Inflammatory macrophage (primary cell): ENCODE results near the gene JAG1.

Experiments used
- DNase-seq, 2 donors: peaks; one replicate each; pipeline ENCODE4 v3.0.0-alpha.2; 2020 to 2022

Gene JAG1

DNA sequence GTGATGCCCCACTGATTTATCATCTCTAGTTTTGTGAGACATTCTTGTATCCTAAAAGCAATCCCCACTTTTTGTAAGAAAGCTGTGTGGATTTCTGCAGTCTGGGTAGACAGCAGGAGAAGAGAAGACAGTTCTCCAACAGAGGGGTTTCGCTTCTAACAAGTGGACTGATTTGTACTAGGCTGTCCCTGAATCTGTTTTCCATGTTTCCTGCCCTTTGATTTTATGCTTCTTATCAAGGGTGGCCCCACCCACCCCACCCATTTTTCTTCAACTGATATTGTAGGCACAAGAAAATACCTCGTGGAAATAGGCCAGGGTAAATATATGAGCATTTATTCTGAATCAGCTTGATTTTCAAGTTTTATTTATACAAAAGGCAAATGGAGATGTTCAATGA lies 25.7 kb upstream of the JAG1 start:
- DNase-seq: no peak

DNA sequence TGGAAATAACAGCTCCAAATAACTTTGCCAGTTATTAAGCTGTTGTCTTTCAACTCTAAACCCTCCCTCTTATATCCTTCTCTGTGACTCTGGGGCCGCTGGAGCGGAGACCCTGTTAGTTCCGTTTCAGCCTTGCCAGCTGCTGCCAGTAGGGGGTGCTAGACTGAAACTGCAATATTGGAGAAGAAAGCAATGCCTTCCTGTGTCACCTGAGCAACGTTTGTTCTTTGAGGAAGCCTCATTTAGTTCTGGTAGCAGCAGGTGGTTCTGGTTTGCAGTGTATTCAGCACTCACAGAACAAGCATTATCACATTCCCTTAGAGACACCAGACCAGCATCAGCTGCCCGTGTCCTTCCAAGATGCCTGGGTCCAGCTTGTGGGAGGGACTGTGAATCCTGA lies 22.9 kb upstream of the JAG1 start:
- peak; percentile 6 to 10 for DNase-seq

DNA sequence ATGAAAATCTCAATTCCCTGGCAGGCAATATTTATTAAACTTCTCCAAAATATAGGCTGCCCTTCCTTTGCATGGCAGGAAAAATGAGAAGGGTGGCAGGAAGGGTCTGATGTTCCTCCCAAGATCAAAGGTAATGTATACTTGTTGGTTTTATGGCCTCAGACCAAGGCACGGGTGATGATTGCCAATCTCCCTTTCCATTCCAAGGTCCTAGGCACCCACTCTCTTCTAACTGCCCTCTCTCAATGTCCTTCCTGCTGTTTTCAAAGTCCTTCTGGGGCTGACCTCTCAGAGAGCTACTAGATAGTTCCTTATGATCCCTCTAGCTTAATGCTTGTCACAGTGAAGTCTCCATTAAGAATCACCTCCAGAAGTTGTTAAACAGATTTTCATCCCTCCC lies 15.6 kb upstream of the JAG1 start:
- DNase-seq: no peak

DNA sequence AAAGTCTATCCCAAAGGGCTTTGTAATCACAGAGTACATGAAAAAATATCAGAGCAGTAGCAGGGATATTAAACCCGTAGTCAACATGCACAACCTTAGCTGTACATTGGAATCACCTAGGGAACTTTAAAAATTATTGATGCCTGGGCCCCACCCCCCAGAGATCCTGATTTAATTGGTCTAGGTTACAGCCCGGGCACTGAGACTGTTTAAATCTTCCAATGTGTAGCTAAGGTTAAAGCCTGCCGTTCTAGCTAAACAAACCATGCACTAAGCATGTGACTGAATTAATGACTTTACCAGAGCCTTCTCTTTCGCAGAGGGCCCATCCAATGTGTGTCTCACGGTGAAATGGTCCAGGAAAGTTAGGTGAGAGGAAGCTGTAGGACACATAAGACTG lies 14.1 kb upstream of the JAG1 start:
- no peak for DNase-seq

DNA sequence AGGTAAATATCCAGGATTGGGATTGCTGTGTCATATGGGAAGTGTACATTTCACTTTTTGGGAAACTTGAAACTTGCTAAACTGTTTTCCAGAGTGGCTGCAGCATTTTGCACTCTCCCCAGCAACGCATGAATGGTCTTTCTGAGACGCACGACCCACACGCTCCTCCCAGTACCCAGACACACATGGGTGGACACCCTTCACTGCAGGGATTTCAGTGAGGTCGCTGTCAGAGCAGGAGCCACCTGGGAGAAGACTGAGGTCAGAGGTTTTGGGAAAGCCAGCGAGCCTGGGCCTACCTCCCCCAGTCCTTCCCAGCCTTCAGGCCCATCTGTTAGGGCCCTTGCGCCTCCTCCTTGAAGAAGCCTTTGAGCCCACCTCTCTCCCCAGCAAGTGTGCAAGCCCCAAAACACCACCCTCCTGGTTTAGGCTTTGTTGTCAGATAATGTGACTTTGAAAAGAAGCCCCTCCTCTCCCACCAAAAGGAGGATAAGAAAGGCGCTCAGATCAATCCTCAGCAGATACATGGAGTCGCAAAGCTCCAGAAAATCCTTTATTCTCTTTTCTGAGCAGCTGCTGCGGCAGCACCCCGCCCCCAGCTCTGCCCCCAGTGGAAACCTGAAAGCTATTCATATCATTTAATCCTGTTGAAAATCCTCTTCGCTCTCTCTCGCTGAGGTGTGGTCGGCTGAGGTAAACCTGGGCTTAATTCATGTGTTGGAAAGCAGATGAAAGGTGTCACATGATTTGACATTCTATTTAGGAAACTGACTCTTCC lies 12.7 kb upstream of the JAG1 start:
- DNase-seq: no peak

DNA sequence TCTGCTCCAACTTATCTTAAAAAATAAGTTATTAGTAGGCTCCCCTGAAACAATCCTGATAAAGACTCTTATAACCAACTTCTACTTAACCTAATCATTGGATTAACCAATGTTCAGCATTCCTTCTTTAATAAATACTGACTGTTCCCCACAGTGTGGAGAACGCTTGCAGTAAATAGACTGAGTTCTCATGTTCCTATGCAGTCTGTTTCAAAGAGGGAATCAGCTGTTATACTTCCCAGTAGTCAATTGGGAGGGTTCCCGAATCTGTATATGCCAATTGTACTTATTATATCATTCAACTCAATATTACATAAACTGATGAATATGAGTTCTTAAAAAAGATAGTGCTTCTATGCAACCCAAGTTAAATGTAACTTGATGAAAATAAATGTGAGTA lies 9.7 kb upstream of the JAG1 start:
- no peak for DNase-seq

DNA sequence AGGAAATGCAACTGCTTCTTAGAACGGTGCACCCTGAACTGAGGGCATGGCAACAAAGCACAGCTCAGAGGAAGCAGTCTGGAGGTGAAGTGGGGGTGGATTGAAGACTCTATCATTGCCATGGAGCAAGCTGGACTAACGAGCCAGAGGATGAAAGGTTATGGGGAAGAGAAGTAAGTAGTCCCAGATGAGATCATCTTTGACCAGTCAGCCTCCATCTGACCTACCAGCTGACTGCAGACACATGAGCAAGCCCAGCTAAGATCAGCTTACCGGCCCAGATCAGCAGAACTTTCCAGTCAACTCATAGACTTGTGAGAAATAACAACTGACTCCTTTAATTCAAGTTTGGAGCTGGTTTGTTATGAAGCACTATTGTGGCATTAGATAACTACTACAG lies 9.1 kb upstream of the JAG1 start:
- peak; percentile 40 to 67 for DNase-seq

DNA sequence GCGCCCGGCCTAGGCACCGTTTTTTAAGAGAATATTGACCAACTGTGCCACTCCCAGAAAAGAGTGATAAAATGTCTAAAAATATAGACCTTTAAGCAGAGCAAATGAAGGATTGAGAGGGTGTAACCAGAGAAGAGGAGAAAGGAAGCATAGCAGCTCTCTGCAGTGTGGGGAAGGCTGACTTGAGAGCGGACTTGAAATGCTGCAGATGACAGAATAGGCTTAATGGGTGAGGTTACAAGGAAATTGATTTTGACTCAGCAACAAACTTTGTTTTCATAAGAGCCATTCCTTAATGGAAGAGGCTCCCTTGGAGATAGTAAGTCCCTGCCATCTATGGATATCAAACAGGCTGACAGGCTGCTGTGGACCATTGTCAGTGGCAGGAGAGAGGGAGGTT lies 7.7 kb upstream of the JAG1 start:
- no peak for DNase-seq

DNA sequence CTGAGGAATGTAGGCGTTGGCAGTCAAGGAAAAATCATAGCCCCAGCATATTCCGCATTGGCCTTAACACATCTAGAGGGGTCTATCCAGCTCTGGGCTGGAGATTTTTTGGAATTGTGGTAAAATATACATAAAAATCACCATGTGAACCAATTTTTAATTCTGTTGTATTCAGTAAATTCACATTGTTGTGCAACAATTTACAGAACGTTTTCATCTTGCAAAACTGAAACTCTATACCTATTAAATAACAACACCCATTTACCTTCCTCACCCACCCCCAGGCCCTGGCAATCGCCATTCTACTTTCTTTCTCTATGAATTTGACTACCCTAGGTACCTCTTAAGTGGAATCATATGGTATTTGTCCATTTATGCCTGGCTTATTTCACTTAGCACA lies 6.8 kb upstream of the JAG1 start:
- no peak for DNase-seq

DNA sequence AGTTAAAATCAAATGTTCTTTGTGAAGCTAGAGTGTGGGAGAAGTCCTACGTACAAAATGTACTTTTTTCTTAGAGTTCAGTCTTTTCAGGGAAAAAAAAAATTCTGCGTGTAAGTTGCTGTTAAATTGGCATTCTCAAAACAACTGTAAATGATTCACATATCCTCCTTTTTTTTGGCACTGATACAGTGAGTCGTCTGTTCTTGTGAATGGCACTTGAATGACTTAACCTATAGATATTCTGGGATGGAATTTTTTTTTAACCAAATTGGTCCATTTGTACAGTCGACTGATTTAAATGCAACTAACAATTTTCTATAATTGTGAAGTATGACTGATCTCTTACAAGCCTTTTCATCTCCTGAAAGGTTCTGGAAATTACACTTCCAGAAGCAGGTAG lies 5.5 kb upstream of the JAG1 start:
- no peak for DNase-seq

DNA sequence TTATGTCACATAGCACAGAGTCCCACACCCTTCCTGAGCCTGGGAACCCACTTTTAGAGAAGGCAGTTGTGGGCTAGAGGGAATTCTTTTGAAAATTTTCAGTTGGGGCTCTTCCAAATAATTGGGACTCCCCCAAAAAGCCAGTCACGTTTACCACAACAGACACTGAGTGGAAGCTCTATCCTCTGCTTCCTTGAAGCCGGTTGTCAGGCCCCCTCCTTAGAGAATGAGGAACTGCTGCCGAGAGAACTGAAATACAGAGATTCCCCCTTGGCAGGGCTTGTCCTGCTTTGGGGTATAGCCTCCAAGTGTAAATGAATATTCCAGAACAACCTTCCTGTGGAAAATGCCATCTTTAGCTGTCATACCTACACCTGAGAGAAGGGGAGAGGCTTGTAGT lies 2.7 kb upstream of the JAG1 start:
- peak in 1 of 2 donors; percentile 24 for DNase-seq

DNA sequence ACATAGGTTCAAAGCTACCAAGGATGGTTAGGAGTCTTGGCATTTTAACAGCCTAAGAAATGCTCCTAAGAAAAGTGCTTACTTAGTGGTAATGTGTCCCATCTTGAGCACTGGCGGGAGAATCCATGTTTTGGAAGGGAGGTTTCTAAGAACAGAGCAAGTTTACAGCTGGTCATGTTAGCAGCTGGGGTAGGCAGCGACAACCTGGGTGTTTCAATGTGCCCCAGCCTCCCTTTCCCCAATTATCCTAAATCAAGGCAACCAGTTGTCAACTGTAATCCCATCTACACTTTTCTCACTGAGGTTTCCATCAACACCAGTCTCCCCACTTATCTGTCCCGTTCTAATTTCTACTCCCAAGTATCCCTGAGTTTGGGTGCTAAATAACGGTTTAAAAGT lies 1.6 kb upstream of the JAG1 start:
- DNase-seq: no peak

DNA sequence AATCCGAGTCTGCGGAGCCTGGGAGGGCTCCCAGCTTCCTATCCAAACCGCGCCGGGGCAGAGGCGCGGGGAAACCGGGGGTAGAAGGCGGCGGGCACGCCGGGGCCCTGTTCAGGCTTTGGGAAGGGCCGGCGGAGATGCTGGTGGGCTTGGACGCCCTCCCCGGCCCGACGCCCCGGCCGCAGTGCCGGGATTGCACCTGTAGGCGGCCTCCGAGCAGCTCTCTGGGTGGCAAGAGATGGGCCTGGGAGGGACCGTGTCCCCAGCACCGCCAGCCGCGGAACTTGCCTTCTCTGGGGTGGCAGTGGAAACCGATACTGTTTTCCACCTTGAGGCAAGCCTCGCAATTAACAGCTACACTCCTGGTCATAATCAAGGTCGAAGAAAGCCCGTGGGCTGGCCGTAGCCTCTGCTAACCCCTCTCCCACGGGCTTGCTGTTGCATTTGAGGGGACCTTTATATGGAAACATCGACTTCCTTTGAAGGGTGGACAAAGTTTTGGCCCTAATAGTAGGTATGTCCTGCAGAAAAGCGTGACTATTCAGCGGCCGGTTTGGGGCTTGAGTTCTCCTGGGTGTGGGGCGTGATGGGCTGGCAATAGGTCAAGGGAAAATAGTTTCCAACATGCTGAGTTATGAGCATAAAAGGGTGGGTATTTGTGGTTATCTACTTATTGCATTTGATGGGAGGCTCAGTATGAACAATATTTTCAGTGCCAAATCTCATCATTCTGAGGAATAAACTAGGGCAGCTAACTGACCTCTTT lies 1.1 kb upstream of the JAG1 start:
- DNase-seq: peak; percentile 58 to 69

DNA sequence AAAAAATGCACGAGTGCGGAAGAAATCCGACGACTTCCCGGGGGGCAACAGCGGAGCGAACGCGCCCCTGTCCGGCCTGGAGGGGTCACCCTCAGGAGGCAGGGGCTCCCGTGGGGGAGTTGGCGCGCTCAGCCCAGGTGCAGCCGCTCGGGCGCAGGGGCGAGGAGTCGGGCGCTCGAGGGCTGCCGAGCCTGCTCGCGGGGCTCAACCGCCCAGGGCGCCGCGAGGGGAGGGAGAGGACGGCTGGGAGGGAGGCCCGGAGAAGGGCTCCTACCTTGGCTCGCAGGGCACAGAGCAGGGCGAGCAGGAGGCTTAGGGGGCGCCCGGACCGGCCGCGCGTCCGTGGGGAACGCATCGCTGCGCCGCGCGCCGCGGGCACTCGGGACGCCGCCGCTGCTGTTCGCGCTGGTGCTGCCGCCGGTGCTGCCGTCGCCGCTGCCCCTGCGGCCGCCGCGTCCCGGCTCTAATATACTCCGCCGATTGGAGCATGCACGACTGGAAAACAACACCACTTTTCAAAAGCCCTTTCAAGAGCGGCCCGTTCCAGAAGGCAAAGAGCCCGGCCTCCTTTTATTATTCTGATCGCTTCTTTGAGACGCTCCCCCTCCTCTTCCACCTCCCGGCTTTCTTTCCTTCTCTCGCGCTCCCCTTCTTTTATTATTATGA lies 490 bp downstream of the JAG1 start:
- DNase-seq: peak; percentile 13 to 36

DNA sequence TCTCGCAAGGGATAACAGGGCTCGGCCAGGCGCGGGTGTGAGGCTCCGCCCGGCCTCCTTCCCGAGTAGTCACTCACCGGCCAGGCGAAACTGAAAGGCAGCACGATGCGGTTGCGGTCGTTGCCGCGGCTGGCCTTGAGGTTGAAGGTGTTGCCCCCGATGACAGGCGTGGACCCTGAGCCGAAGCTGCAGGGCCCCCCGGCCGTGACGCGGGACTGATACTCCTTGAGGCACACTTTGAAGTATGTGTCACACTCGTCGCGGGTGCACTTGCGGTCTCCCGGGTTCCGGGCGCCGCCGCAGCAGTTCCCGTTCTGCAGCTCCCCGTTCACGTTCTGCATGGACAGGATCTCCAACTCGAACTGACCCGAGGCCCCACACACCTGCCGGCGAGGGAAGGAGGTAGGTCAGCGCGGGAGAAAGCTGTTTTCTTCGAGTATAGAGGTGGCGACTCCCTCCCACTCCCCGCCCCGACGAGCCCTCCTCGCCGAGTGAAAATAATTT lies 1.1 kb downstream of the JAG1 start:
- DNase-seq: peak; percentile 34 to 49

DNA sequence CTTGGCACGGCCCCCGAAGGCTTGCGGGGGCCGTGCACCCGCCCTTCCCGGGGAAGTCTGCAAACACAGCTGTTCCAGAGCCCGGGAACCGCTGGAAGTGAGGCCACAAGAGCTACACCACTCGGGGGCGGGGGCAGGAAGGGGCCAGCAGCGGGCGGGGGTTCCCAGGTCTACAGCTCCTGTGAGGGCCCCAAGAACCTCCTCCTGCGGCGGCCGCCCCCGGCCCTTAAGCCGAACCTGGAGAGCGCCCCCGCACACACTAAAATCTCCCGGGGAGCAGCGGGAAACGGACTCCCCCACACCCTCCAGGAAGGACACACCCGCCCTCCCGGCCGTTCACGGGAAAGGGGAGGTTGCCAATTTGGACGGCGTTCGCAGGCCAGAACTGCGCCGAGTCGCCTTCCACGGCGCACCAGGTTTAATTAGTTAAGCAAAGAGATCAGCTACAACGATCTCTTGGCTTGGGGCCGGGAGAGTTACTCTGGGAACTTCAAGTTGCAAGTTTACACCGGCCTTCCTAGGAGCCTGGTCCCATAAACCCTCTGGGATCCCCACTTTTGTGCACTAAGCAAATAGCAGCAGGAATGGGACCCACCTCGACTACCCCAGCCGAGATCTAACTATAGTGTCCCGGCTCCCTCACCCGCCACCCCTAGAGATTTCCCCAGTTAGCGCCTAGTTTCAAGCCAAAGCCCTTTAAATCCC lies 1.7 kb downstream of the JAG1 start:
- DNase-seq: peak; percentile 38 to 39

DNA sequence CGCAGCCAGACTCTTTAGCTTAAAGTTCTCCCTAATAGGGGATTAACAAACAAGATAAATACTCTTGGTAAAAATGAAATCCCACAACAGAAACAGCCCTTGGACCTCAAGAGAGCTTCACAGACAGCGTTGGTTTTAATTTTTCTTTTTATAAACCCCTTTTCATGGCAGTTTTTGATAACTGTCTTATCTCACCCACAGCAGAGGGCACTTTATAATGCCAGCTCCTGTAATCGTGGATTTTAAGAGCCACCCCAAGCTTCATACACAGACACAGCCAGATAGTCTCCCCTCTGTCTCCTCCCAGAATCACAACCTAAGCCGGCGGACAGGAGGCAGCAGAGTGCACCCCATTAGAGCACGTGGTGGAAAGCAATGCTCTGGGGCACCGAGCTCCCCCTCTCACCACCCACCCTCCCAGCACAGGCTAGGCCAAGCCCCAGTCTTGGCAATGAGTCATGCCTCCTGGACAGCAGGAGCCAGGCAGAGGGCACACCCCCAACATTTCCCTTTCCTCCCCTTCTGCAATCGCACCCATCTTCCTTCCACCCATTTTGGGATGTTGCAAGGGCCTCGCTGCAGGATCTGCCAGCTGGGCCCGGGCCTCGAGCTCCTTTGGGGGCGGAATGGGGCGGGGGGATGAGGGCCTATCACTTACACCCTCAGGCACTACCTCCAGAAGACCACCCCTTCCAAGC lies 2.4 kb downstream of the JAG1 start:
- DNase-seq: peak; percentile 94

DNA sequence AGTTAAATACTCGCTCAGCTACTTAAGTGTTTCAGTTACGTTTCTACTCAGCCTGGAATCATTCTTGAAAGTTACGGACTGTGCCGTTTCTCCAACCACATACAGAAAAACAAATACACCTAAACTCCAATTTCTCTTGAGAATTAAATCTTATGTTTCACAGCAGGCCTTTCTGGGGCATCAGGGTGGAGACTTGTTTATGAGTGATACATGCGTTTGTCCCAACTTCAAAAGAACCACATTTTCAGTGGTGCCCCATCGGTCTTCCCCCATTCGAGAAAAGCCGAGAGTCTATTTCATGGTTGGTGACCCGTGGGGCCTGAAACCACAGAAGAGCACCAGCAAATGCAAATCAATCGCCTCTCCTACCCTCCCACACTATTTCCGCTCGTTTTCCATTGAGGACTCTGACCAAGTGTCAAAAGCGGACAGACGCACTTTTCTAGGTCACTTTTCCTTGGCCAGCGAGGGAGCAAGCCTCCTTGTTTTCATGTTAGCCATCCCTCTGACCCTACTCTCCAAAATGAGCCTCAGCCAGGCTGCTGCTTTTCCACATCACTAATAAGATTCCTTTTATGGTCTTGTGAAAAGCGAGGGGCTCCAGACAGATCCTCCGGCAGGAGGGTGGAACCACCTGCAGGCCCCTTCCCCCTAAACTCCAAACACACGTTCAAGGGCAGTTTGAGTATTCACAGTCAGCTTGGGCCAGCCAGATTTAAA lies 3.1 kb downstream of the JAG1 start:
- no peak for DNase-seq

DNA sequence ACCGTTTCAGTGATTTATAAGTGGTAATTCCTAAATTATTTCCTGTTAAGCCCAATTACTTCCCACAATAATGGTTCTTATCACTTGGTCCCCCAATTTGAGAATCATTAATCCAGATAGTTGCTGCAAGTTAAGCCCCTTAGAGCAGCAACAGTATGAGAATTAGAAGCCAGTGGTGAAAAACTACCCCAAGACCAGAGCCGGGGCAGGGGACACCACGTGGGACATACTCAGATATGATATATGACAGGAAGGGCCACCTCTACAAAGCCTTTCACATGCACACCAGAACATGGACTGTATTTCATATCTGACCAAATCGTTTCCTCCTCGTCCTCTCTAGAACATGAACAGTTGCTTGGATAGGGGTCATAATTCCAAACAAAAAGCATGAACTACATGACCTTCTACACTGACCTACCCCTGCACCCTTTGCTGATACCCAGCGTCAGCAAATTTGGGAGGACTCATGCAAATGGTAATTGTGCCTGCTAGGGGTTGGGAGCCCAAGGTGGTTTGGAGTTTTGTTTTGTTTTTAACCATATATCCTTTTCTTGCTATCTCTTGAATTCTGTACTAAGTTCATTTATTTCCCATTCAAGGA lies 3.9 kb downstream of the JAG1 start:
- DNase-seq: no peak

DNA sequence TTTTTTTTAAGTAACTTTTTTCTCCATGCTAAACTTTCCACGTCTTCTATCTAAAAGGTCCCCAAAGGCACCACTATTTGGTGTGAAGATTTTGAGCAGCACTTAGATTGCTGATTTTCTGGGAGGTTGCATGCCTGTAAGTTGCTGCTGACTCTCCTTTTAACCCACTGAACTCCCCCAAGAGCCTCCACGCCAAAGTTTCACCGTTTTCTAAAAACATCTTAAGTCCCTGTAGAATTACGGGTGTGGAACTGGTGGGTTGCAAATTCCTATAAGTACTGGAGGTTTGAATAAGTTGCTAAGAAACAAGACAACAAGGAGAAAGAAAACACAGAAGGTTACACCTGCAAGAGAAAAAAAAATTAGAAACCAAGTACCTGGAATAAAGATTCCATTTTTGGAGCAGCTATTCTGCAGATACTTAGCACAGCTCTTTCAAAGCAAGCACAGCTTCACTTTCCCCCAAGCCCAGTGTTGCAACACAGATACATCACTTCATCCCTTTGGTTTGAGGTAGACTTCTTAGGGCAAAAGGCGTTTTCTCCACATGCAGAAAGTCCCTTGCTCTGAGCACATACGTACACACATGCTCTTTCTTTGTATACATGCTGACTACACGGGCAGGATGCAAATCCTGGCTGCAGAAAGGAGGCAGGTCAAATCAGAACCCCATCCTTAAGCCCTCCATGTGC lies 5.0 kb downstream of the JAG1 start:
- DNase-seq: no peak
